ENCODE data around the gene MMS22L. TPM values are rescaled to one million over a fixed set of nuclear protein-coding genes. Genes with fewer than 3 reads are reported as not detected.

Gene MMS22L
- polyA plus RNA-seq, 3 donors: 1.6 to 3.4 (median 2.1) TPM

DNA sequence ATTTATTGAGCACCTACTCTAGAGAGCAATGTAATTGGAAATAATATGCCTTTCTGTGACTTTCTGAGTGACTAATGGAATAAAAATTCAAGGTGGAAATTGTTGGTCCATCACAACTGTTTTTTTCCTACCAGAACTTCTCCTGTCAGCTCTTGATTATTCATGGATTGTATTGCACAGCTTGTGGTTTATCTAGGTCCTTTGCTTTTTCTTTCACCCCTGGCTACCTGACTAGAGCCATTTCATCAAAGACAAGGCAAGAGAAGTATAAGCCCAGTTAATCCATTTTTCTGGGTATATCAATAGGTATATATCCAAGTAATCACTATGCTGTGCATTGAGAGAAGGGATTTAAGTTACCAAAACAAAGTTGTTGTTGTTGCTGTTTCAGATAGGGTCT lies 168.4 kb downstream of the MMS22L start:
- intact Hi-C loops (cut with micrococcal nuclease): no loop called here

DNA sequence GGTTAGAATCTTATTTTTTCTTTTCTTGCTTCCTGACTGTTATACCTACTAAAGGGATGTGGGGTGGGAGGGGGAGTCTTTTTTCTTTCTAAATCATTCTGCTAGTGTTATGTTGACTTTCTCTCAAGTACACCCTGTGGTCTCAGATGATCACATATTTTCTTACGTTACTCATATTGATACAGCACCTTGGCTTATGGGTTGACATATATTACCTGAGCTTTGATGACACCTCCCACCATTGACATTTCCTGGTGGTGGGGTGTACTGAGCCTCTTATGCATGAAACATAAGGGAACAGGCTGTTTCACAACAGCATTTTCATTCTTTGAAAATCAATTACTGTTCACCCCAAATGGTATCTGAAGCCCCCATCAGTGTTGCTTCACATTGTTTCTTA lies 169.8 kb downstream of the MMS22L start:
- no peak overlapping the region for H3K4me3 Mint-ChIP-seq
- H3K9ac ChIP-seq (ENCODE audit: insufficient read depth, low read length, poor library complexity, severe bottlenecking): no peak overlapping the region
- H3K27me3 Mint-ChIP-seq (ENCODE audit: low read depth in 3 of 3): peaks cover 0 to 8% (median 6%) of the 10 kb centered on the region in 3 donors
- H3K27ac ChIP-seq (ENCODE audit: low read depth in 1 of 2, low read length in 2 of 2): no peak overlapping the region
- H3K36me3 Mint-ChIP-seq: no peaks in the 10 kb centered on the region
- H3K9me3 ChIP-seq (replicated peaks in 1 of 2; ENCODE audit: control insufficient read depth in 1 of 2, insufficient read depth in 1 of 2, low read length in 2 of 2): peaks cover 0 to 7% of the 10 kb centered on the region in 2 donors
- peaks cover 6% of the 10 kb centered on the region for H3K4me1 Mint-ChIP-seq
- H3K4me3 ChIP-seq (replicated peaks in 1 of 3; ENCODE audit: low read depth in 2 of 3, low read length in 3 of 3): no peak overlapping the region
- H3K36me3 ChIP-seq (replicated peaks in 1 of 2; ENCODE audit: control insufficient read depth in 1 of 2, insufficient read depth in 2 of 2, low read length in 2 of 2): no peaks in the 10 kb centered on the region
- no peak overlapping the region for H3K27ac Mint-ChIP-seq
- no peak overlapping the region for H2AFZ ChIP-seq (ENCODE audit: insufficient read depth, low read depth, low read length, poor library complexity, severe bottlenecking)
- H3K27me3 ChIP-seq (ENCODE audit: control insufficient read depth in 2 of 2, insufficient read depth in 2 of 2, low read length in 2 of 2): peaks cover 0 to 4% of the 10 kb centered on the region in 2 donors
- peaks cover 3 to 12% (median 5%) of the 10 kb centered on the region in 7 donors for H3K9me3 Mint-ChIP-seq
- H3K4me1 ChIP-seq (ENCODE audit: control insufficient read depth in 1 of 2, insufficient read depth in 2 of 2, low read length in 2 of 2): no peaks in the 10 kb centered on the region
- H4K20me1 ChIP-seq (ENCODE audit: insufficient read depth, low read length): no peaks in the 10 kb centered on the region
- no CpG with 5 or more reads among the region's 1 CpG for WGBS (ENCODE audit: insufficient coverage)
- intact Hi-C loops (cut with micrococcal nuclease): no loop called here
- H3K4me2 ChIP-seq (replicated peaks; ENCODE audit: extremely low read depth, low read length, poor library complexity, severe bottlenecking): no peak overlapping the region
- H3K79me2 ChIP-seq (ENCODE audit: insufficient read depth, low read length): no peaks in the 10 kb centered on the region
- TF ChIP-seq, protein P1, sequence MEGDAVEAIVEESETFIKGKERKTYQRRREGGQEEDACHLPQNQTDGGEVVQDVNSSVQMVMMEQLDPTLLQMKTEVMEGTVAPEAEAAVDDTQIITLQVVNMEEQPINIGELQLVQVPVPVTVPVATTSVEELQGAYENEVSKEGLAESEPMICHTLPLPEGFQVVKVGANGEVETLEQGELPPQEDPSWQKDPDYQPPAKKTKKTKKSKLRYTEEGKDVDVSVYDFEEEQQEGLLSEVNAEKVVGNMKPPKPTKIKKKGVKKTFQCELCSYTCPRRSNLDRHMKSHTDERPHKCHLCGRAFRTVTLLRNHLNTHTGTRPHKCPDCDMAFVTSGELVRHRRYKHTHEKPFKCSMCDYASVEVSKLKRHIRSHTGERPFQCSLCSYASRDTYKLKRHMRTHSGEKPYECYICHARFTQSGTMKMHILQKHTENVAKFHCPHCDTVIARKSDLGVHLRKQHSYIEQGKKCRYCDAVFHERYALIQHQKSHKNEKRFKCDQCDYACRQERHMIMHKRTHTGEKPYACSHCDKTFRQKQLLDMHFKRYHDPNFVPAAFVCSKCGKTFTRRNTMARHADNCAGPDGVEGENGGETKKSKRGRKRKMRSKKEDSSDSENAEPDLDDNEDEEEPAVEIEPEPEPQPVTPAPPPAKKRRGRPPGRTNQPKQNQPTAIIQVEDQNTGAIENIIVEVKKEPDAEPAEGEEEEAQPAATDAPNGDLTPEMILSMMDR (IDR thresholded peaks at IDR 0.05): no peak
- DNase-seq: no peak

More for the DNA sequence above, 168.4 kb downstream of the MMS22L start:
- peaks cover 6% of the 10 kb centered on the region for H3K4me1 Mint-ChIP-seq
- Histone ChIP-seq H3K79me2 (ENCODE audit: insufficient read depth, low read length) (no peaks in the 10 kb centered on the region), H3K9ac (ENCODE audit: insufficient read depth, low read length, poor library complexity, severe bottlenecking) (no peak overlapping the region), H3K4me2 (replicated peaks; ENCODE audit: extremely low read depth, low read length, poor library complexity, severe bottlenecking) (no peak overlapping the region), H3K27me3 (ENCODE audit: control insufficient read depth in 2 of 2, insufficient read depth in 2 of 2, low read length in 2 of 2) (peaks cover 0 to 4% of the 10 kb centered on the region in 2 donors), H3K36me3 (replicated peaks in 1 of 2; ENCODE audit: control insufficient read depth in 1 of 2, insufficient read depth in 2 of 2, low read length in 2 of 2) (no peaks in the 10 kb centered on the region), H3K4me1 (ENCODE audit: control insufficient read depth in 1 of 2, insufficient read depth in 2 of 2, low read length in 2 of 2) (no peaks in the 10 kb centered on the region), H2AFZ (ENCODE audit: insufficient read depth, low read depth, low read length, poor library complexity, severe bottlenecking) (no peak overlapping the region), H3K27ac (ENCODE audit: low read depth in 1 of 2, low read length in 2 of 2) (no peak overlapping the region), H3K9me3 (replicated peaks in 1 of 2; ENCODE audit: control insufficient read depth in 1 of 2, insufficient read depth in 1 of 2, low read length in 2 of 2) (peaks cover 0 to 7% of the 10 kb centered on the region in 2 donors), H3K4me3 (replicated peaks in 1 of 3; ENCODE audit: low read depth in 2 of 3, low read length in 3 of 3) (no peak overlapping the region), H4K20me1 (ENCODE audit: insufficient read depth, low read length) (no peaks in the 10 kb centered on the region)
- TF ChIP-seq, protein P1 (IDR thresholded peaks at IDR 0.05): no peak
- H3K4me3 Mint-ChIP-seq: no peak overlapping the region
- H3K27ac Mint-ChIP-seq: no peak overlapping the region
- no peaks in the 10 kb centered on the region for H3K36me3 Mint-ChIP-seq
- H3K9me3 Mint-ChIP-seq: peaks cover 3 to 15% (median 6%) of the 10 kb centered on the region in 7 donors
- peaks cover 0 to 8% (median 6%) of the 10 kb centered on the region in 3 donors for H3K27me3 Mint-ChIP-seq (ENCODE audit: low read depth in 3 of 3)
- DNase-seq: no peak
